Embryonic facial prominence (tissue), 1 donor: ENCODE measurements around the gene PIK3R4.

Experiments used
- DNase-seq: peaks from one replicate; pipeline ENCODE4 v3.0.0-alpha.2; 2016; ENCODE audit errors: extremely low spot score

PIK3R4 gene

DNA sequence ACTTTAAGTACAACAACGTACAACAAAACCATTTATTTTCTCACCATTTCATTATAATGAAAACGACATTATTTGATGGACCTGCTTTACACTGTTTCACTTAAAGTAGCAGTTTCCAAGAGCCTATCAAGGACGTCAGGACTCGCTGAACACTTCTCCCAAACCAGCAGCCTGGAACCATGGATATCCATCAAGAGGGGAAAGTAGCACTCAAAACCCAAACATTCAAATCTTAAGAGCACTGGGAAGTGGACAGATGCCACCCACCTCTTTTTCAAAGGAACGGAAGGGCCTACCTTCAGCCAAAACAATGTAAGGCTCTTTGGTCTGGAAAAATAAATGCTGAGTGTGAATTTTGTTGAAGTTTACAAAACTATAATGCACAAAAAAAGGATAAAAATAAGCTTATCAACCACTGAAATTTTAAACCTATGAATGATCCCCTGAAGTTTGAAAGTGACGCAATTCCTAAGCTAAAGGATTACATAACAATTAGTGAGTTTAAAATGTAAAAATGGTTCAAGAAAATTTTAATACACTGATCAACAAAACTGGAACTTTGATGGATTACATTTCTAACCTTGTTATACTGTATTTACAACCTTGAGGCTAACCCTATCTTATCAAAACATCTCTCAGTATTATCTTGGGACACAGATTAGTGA is 4.6 kb downstream of the PIK3R4 start:
- DNase-seq = no peak

DNA sequence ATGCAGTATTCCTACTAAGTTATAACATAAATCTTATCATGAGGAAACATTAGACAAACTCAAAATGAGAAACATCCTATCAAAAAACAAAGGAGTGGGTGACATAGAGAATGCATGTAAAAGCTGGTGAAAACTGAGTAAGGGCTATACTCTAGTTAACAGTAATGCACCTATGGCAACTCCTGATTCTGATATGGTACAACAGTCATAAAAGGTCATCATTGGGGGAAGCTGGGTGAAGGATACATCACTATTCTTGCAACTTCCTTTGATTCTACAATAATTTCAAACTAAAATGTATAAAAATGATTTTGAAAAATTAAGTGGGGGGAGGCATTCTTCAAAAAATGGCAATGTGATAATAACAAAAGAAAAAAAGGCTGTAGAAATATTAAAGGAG is 6.8 kb downstream of the PIK3R4 start:
- DNase-seq = no peak

DNA sequence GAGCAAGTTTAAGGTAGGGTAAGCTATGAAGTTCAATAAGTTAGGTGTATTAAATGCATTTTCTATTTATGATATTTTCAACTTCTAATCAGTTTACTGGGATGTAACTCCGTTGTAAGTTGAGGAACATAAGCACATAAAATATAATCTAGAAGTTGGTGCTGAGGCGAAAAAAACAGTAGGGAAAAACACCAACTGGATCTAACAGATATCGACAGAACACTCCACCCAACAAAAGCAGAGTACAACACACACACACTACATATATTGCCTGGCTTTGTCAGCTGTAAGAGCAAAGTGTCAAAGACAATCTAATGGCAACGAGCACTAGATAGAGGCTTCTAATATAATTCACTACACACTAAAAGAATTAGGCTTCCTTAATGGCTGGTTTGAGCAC is 8.4 kb downstream of the PIK3R4 start:
- DNase-seq = no peak

DNA sequence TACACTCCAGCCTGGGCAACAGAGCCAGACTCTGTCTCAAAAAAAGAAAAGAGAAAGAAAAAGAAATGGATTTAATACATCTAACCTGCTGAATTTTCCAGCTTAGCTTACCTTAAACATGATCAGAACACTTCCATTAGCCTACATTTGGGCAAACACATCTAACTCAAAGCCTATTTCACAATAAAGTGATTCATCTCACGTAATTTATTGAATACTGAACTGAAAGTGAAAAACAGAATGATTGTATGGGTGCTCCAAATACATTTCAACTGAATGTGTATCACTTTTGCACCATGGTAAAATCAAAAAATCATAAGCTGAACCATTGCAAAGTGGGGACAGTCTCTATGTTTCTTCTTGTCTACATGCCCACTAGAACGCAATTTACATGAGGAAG is 9.0 kb downstream of the PIK3R4 start:
- no peak for DNase-seq

DNA sequence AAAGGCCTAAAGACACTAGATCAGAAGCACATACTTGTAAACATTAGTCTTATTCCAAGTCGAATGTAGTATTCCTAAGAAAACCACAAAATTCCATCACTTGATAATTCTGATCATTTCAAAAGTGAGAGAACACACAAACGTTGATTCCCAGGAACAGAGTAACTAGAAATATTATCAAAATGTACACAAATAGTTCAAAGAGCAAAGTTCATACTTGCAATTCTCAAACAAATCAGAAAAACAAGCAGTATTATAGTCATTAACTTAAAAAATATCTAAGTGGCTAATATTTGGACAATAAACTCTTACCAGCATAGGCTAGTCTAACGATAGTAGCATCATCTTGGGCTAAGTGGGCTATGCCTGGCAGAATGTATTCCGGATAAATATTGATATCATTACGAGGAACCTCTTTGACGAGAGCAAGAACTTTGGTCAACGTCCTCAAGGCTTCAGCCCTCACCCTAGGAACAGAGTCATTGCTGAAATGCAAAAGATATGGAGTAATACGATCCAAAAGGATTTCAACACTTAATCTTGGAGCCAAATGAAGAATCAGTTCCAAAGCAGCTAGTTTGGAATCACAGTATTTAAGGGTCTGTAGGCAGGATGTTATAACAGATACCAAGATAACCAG is 13.3 kb downstream of the PIK3R4 start:
- no peak for DNase-seq

DNA sequence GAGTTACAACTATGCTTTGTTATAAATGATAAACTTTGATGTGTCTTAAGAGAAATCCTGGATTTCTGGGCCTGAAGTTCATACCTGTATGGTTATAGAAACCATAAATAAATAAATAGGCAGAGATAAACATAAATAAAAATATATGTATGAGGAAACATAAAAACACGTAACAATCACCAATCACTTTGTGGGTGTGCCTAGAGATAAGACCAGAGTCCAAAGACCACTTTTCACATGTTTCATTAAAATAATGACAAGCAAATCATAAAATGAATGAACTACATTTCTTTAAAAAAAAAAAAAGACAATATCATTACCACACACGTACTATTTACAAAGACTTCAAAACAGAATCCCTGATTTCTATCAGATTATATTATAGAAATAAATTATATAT is 14.1 kb downstream of the PIK3R4 start:
- no peak for DNase-seq

DNA sequence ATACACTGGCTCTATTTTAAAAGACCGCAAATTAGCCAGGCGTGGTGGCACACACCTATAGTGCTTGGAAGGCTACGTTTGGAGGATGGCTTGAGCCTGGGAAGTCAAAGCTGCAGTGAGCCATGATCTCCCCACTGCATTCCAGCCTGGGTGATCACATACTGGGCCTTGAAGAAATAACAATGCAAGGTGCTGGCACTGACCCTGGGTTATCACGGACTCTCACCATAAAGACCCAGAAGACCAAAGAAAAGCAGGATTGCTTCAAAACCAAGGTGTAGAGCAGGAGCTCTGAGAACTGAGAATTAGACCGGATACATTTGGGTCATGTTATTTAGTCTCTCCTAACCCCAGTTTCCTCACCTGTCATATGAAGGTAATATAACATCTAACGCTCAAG is 14.8 kb downstream of the PIK3R4 start:
- no peak for DNase-seq

DNA sequence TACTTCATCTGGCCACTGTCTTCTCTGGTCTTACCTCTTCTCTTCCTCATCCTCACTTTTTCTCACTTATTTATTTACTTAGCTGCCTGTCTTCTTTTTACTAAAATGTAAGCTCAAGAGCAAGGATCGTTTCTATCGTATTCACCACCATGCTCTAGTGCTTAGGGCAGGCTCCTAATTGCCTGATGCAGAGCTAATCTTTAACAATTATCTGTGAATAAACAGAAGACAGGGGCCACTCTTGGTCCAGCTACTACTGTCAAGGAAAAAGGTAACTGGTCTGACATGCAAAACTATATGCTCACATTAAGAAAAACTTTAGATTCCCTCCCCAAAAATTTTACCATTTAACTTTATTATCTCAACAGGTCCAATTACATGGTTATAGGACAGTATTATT is 17.5 kb downstream of the PIK3R4 start:
- DNase-seq = no peak

DNA sequence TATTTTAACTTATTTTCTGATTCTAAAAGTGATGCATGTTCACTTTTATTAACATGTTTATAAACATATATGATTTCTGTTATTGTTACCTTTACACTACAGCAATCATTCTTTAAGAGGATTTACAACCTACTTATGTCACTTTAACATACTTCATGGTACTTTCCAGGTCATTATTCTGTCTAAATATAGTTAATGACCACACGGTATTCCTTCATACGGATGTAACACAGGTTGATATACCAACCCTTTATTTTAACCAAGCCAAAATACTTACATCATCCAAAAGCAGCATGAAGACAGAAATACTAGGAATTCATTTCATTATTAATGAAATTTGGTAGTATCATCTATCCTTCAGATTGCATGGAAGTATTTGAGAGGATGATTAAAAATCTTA is 18.6 kb downstream of the PIK3R4 start:
- no peak for DNase-seq

DNA sequence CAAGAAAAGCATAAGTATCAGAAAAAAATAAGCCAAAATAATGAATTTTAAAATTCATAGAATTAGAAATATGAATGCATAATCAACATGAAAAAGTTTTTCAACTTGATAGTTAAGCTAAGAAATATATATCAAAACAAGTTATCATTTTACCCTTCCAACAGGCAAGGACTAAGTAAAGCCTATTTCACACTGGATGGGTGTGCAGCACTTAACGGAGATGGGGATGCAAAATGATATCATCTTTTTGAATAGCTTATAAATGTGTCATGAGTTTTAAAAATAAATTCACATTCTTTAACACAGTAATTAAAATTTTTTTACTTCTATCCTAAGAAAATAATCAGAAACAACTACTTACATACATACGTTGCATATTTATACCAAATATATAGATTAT is 20.9 kb downstream of the PIK3R4 start:
- DNase-seq = no peak

DNA sequence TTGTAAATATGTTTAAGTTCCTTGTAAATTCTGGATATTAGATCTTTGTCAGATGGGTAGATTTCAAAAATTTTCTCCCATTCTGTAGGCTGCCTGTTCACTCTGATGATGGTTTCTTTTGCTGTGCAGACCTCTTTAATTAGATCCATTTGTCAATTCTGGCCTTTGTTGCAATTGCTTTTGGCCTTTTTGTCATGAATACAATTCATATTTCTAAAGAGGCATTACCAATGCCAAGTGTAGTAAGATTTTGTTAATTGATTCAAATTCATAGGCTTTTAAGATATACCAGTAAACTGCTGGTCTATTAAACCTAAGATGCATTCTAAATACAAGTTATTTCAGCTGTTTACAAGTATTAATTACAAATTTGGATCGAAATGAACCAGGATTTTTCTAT is 31.0 kb downstream of the PIK3R4 start:
- no peak for DNase-seq

DNA sequence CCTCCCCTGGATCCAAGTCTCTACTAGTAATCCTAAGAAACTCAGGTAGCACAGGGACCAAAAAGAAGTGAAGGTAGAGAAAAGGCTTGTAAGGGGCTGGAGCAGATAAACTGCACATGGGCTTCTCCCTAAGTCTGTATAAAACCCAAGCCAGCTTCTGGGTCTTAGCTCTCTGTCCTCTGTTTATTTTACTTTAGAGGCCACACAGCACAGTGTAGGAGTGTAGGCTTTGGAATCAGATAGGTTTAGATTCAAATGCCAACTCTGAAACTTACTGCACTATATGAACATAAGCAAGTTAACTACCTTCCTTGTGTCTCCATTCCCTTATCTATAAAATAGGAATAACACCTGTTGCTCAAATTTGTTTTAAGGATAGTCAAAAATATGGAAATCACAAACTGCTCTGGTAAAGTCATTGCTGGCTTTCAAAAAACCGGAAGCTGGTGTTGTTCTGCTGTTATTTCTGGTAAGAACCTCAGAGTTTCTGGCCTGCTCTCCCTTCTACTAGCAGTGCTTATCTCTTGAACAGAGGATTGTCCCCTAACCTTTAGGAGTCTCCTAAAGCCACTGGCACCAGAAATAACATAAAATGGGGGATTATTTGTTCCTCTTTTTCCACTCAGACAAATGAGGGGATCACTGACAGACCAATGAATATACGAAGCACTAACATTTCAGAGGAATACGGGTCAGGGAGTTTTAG is 33.8 kb downstream of the PIK3R4 start:
- no peak for DNase-seq

DNA sequence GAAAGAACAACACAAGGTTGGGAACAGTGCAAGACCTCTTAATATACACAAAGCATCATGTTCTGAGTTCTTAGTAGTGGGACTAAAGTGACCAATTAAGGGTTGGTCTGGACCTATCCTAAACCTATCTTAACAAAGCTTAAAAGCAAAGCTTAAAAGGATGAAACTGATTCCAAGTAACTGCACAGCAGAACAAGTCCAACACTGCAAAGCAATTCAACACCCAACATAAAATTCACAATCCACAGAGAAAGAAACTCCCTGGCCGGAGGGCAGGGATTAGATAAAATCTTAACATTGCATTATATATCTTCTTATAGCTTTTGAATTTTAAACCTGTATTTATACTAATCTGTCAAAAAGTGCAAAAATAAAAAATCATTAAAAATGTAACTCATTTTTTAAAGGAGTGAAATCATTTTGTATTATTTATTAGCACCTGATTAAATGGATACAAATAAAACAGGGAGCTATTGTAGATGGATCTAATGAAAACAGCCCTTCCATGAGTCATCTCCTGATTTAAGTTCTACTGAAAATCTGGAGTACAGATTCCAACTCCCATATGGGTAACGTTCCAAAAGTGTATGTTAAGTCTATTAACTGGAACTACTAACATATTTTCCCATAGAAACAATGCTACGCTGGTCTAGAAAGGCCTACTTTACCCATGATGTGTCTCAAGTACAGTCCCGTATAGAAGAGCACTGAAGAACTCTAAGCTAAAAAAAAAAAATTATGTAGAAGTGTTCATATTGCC is 34.9 kb downstream of the PIK3R4 start:
- DNase-seq = no peak

DNA sequence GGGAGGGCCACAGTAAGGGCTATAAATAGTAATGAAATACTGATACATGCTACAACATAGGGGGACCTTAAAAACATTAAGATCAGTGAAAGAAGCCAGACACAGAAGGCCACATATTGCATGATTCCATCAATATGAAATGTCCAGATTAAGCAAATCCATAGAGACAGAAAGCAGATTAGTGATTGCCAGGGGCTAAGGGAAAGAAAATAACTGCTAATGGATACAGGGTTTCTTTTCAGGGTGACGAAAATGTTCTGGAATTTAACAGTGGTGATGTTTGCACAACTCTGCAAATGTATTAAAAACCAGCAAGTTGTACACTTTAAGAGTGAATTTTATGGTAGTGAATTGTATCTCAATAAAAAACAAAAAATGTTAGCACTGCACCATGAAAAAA is 37.0 kb downstream of the PIK3R4 start:
- no peak for DNase-seq

DNA sequence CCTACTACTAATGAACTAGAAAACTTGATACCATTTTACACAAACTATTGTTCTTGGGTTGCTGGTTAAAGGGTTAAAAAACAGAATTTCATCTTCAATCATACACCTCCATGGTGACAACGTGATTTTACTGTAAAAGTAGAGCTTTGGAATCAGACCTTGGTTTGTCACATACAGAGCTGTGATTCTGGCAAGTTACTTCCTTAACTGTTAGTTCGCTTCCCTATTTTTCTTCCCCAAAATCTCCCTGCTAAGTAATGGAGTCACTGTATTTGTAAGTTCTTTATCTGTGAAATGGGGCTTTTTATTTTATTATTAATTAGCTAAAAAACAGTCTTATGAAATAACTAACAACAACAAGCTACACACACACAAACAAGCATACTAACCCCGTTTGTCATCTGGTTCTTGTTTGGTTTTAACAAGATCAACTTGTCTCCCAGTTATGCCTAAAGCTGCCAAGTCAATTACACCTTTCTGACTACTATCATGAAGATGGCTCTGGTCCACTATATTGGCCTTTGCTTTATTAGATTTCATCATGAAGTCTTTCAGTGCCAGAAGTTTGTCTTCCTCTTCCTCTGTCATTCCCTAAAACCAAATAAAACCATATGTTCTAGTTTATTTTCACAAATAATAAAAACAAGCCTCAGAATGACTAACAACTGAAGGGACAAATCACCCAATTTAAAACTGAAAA is 38.6 kb downstream of the PIK3R4 start:
- no peak for DNase-seq

DNA sequence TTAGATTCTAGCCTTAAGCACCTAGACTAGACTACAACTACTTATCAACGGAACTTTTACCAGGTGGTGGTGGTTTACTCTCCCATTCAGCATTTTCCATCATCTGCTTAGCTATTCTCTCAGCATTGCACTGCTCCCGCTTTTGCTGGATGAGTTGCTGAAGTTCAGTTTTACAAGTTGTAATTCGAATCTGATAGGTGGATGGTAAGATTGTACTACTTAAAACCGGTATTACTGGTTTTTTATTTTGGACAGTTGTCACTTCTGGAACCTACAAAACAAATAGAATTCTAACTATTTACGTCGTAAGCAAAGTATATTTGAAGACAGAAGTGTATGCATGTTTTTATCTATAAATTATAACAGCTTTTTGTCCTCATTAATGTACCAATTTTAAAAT is 41.1 kb downstream of the PIK3R4 start:
- DNase-seq = no peak

DNA sequence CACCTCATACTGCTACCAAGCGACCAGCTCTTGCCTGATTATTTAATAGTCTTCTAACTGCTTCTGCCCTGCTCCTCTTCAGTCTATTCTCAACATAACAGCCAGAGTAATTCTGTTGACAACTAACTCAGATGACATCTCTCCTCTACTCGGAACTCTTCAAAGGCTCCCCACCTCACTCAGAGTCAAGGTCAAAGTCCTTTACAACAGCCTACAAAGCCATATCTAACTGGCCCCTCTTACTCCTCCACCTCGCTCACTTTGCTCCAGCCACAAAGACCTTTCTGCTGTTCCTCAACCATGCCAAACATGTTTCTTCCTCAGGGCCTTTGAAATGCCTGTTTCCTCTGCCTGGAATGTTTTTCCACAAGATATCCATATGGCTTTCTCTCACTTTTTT is 43.6 kb downstream of the PIK3R4 start:
- DNase-seq = no peak

DNA sequence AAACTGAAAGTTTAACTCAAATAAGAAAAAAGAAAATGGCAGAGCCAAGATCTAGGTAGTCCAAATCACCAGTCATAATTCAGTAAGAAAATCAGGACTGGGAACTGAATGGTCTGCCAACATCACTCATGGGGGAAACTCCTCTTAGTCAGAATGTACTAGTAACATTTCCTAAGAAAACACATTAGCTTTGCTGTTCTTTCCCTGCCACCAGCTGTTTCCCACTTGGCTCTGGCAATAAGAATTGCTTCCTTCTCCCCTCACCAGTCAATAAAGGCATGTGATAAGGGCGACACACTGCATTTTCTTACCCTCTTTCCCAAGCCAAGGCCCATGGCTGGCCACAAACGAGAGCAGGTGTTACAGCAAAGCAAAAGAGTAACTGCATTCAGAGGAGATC is 46.1 kb downstream of the PIK3R4 start:
- DNase-seq = no peak

DNA sequence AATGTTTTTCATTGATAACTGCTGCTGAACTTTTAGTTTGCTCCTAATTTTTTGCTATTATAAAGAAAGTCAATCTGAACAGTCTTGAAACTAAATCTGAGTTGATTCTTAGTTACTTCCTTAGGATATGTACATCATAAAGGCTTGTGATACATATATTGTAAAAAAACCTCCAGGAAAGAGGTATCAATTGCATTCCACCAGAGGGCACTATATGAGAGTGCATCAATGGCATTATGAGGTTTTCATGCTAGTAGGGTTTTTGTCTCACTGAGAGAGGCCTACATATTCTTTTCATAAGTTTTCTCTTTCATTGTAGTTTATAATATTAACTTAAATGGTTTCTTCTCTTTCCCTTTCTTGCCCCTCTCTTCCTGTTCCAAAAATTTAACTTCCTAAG is 46.9 kb downstream of the PIK3R4 start:
- DNase-seq = no peak

DNA sequence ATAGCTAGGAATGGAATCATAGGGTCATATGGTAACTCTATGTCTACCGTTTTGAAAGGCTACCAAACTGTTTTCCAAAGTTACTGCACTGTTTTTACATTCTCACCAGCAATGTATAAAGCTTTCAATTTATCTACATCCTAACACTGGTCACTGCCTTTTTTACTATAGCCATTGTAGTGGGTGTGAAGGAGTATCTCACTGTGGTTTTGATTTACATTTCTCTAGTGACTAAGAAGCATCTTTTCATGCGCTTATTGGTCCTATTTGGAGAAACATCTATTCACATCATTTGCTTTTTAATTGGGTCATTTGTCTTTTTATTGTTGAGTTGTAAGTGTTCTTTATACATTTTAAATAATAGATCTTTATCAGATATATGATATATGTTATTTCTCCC is 53.3 kb downstream of the PIK3R4 start:
- no peak for DNase-seq

DNA sequence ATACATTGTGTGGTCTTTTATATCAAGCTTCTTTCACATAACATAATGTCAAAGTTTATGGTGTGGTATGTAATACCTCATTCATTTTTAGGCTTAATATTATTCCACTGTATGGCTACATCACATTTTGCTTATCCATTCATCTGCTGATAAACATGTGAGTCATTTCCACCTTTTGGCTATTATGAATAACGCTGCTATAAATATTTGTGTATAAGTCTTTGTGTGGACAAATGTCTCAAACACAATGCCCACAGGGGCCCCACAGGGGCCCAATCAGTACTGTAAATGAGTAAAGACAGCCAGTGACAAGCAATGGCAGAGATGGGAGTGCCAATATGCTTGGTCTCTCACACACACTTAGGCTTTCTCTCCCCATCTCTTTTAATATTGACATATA is 54.2 kb downstream of the PIK3R4 start:
- DNase-seq = no peak
